ENCODE measurements around the gene EZR. TPM values are rescaled to one million over a fixed set of nuclear protein-coding genes. Genes with fewer than 3 reads are reported as not detected.

Gene EZR
- total and polyA plus RNA-seq, 10 of the 15 experiments (the other 5 are each of a cell fraction or from before 2014, with no cell fraction given), result 79.1 to 282 (median 161) TPM

DNA sequence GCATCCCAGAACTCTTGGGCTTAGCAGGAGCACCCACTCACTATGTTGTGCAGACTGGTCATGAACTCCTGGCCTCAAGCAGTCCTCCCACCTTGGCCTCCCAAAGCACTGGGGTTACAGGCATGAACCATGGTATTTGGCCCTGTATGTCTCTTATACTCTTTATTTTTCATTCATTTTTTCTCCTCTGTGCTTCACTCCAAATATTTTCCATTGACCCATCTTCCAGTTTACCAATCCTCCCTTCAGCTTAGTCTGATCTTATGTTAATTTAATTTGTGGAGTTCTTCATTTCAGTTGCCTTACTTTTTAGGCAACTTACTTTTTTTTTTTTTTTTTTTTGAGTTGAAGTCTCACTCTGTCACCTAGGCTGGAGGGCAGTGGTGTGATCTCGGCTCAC is 79.5 kb downstream of the EZR start:
- in situ Hi-C loops (cut with MboI), result no loop called here
- H3K27me3 ChIP-seq (replicated peaks in 1 of 2; ENCODE audit: control insufficient read depth in 2 of 2, insufficient read depth in 2 of 2, low read length in 1 of 2), result no peaks in the 10 kb centered on the region
- peaks cover 0 to 1% of the 10 kb centered on the region in 2 experiments; a peak in 1 of 4 replicates for H3K36me3 ChIP-seq (ENCODE audit: control insufficient read depth in 2 of 2, insufficient read depth in 2 of 2, low read length in 1 of 2)
- WGBS (ENCODE audit: insufficient coverage, insufficient replicate concordance, low lambda C conversion rate, missing lambda C conversion rate), result no CpG with 5 or more reads among the region's 1 CpG
- H2AFZ ChIP-seq (ENCODE audit: control insufficient read depth, low read depth, low read length), result no peak overlapping the region
- no peak overlapping the region for H3K27ac ChIP-seq (ENCODE audit: control insufficient read depth, insufficient read depth)
- no peaks in the 10 kb centered on the region; the same call in 2 of the 3 replicates for H3K9me3 ChIP-seq (replicated peaks; ENCODE audit: control insufficient read depth, insufficient read depth, low read length)
- ChIA-PET SMC1A (ENCODE audit: uncharacterized antibody, unreplicated experiment) (interaction anchor here (0.6 kb wide), 1 partner anchor 318 kb away, joined by 3 read pairs; no protein-coding TSS in a partner anchor), RAD21 (ENCODE audit: unreplicated experiment) (no interaction called here), CTCF (no interaction called here), POLR2A (no interaction called here)
- no peak overlapping the region for H3K9ac ChIP-seq (ENCODE audit: control insufficient read depth, insufficient read depth, low read length)
- no peak overlapping the region for H3K4me2 ChIP-seq (ENCODE audit: control insufficient read depth, insufficient read depth)
- no peaks in the 10 kb centered on the region for H4K20me1 ChIP-seq (ENCODE audit: control insufficient read depth, insufficient read depth)
- no peak for TF ChIP-seq CBX5 (IDR thresholded peaks at IDR 0.05; ENCODE audit: low read depth)
- TF ChIP-seq, protein P1, sequence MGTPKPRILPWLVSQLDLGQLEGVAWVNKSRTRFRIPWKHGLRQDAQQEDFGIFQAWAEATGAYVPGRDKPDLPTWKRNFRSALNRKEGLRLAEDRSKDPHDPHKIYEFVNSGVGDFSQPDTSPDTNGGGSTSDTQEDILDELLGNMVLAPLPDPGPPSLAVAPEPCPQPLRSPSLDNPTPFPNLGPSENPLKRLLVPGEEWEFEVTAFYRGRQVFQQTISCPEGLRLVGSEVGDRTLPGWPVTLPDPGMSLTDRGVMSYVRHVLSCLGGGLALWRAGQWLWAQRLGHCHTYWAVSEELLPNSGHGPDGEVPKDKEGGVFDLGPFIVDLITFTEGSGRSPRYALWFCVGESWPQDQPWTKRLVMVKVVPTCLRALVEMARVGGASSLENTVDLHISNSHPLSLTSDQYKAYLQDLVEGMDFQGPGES (IDR thresholded peaks at IDR 0.05), result no peak
- no peak for TF ChIP-seq YY1 (IDR thresholded peaks at IDR 0.05; ENCODE audit: low read depth, low read length)
- TF ChIP-seq ZBED1 (IDR thresholded peaks at IDR 0.05; ENCODE audit: borderline replicate concordance), result no peak
- TF ChIP-seq IRF4 (IDR thresholded peaks at IDR 0.05; ENCODE audit: low read depth, low read length), result no peak
- TF ChIP-seq NBN (IDR thresholded peaks at IDR 0.05), result no peak
- TF ChIP-seq MTA2 (IDR thresholded peaks at IDR 0.05; ENCODE audit: low read depth), result no peak
- no peak for TF ChIP-seq NFXL1 (IDR thresholded peaks at IDR 0.05; ENCODE audit: borderline replicate concordance)
- no peak for TF ChIP-seq TARDBP (IDR thresholded peaks at IDR 0.05; ENCODE audit: borderline replicate concordance)
- TF ChIP-seq EED (IDR thresholded peaks at IDR 0.05; ENCODE audit: low read depth), result no peak
- TF ChIP-seq JUNB (IDR thresholded peaks at IDR 0.05), result no peak
- TF ChIP-seq PAX5 (IDR thresholded peaks at IDR 0.05; ENCODE audit: borderline replicate concordance, low read depth, low read length), result no peak
- BruUV-seq (replicated peaks), result no TSS peak
- FAIRE-seq, result no peak
- no peak for DNase-seq (ENCODE audit: low read depth, low spot score)
- no peaks in the 10 kb centered on the region for H3K79me2 ChIP-seq (ENCODE audit: control insufficient read depth, insufficient read depth, low read length)
- H3K4me1 ChIP-seq (ENCODE audit: control insufficient read depth, insufficient read depth, low read length), result no peaks in the 10 kb centered on the region
- no peak for ATAC-seq
- intact Hi-C loops (cut with micrococcal nuclease; ENCODE audit: unreplicated experiment), result no loop called here
- no peak overlapping the region for H3K4me3 ChIP-seq
